Mucosa of descending colon (tissue), 3 donors: ENCODE results near the gene TMEM123. TPM values are rescaled to one million over a fixed set of nuclear protein-coding genes. Genes with fewer than 3 reads are reported as not detected.

Source experiments
- ATAC-seq: fragments of 200-7000 bp; cut with Tn5 transposase; one replicate; pipeline ENCODE4 v1.9.1; 2020; ENCODE audit warnings: mild to moderate bottlenecking, moderate library complexity
- DNase-seq, 3 donors: peaks; one replicate each; pipeline ENCODE4 v3.0.0-alpha.2; 2020
- H3K36me3 ChIP-seq: fragments of 200-600 bp; one replicate; pipeline ENCODE4 v1.8.0; 2021; ENCODE audit warnings: low read depth, mild to moderate bottlenecking
- H3K4me1 ChIP-seq: fragments of 200-600 bp; one replicate; pipeline ENCODE4 v1.8.0; 2021; ENCODE audit warnings: low read depth, mild to moderate bottlenecking
- H3K4me3 ChIP-seq: fragments of 200-600 bp; one replicate; pipeline ENCODE4 v1.8.0; 2021; ENCODE audit warnings: mild to moderate bottlenecking
- H3K9me3 ChIP-seq: fragments of 200-600 bp; one replicate; pipeline ENCODE4 v1.8.0; 2021; ENCODE audit warnings: mild to moderate bottlenecking
- CTCF ChIP-seq: fragments of 200-600 bp; IDR thresholded peaks from one replicate; pipeline ENCODE4 v1.8.0; 2022; ENCODE audit warnings: antibody characterized with exemption, mild to moderate bottlenecking
- intact Hi-C, 2 donors: fragments of 100-400 bp; cut with DNase I in 1 of 2; cut with micrococcal nuclease in 1 of 2; formaldehyde crosslinking; loops; one replicate each; pipeline versions ENCODE4 v1.11.0 to v1.11.1; 2022; cut with DNase I, micrococcal nuclease
- total RNA-seq, 3 donors: library from RNA; stranded (reverse); fragmentation: NEBNext Ultra II Directional in 2 of 3; extraction: Animal tissue kit (Norgen Biotek cat#: 25700) in 2 of 3; gene quantifications; one replicate each; pipeline versions ENCODE4 v1.2.1 to v1.2.4, GENCODE V29; 2021 to 2023
- donor health status: DM: no; HTN: no; CAD: no; lungs with moderate emphysema.
- donor health status: DM: no; HTN: no; CAD: no.
- donor health status: DM: no; HTN: yes; CAD: no.

Gene TMEM123
- total RNA-seq, 3 donors from 2014 or later, result 153 to 205 (median 157) TPM

GRCh38 chr11:102465696-102466095 is 13.1 kb upstream of the TMEM123 start:
- TF ChIP-seq CTCF, result no peak
- no peaks in the 10 kb centered on the region for H3K36me3 ChIP-seq
- no peak overlapping the region for H3K4me3 ChIP-seq
- ATAC-seq, result no peak
- DNase-seq, result no peak
- H3K4me1 ChIP-seq, result peaks cover 21% of the 10 kb centered on the region
- intact Hi-C loops, result no loop called here
- H3K9me3 ChIP-seq, result no peaks in the 10 kb centered on the region

- Histone ChIP-seq H3K36me3 (no peaks in the 10 kb centered on the region), H3K4me3 (no peak overlapping the region), H3K9me3 (no peaks in the 10 kb centered on the region), H3K4me1 (peaks cover 21% of the 10 kb centered on the region)
- ATAC-seq (no peak), DNase-seq (no peak)
- intact Hi-C loops, result no loop called here
- no peak for TF ChIP-seq CTCF
Measured at GRCh38 chr11:102464859-102465500, 12.4 kb upstream of the TMEM123 start.

GRCh38 chr11:102464037-102464436 is 11.5 kb upstream of the TMEM123 start:
- intact Hi-C loops, result no loop called here
- ATAC-seq (no peak), DNase-seq (no peak)
- H3K9me3 ChIP-seq, result no peaks in the 10 kb centered on the region
- H3K4me1 ChIP-seq, result peaks cover 21% of the 10 kb centered on the region
- H3K36me3 ChIP-seq, result no peaks in the 10 kb centered on the region
- TF ChIP-seq CTCF, result no peak
- no peak overlapping the region for H3K4me3 ChIP-seq

- no peak for DNase-seq
- no peak for ATAC-seq
- Histone ChIP-seq H3K4me3 (no peak overlapping the region), H3K4me1 (peaks cover 7% of the 10 kb centered on the region), H3K36me3 (no peaks in the 10 kb centered on the region), H3K9me3 (no peaks in the 10 kb centered on the region)
- intact Hi-C loops, result no loop called here
- TF ChIP-seq CTCF, result no peak
Measured at GRCh38 chr11:102462610-102463009, 10.0 kb upstream of the TMEM123 start.

GRCh38 chr11:102459393-102459792 is 6.8 kb upstream of the TMEM123 start:
- TF ChIP-seq CTCF, result no peak
- ATAC-seq, result no peak
- Histone ChIP-seq H3K36me3 (no peaks in the 10 kb centered on the region), H3K4me3 (no peak overlapping the region), H3K4me1 (peaks cover 8% of the 10 kb centered on the region), H3K9me3 (no peaks in the 10 kb centered on the region)
- intact Hi-C loops, result no loop called here
- no peak for DNase-seq

DNA sequence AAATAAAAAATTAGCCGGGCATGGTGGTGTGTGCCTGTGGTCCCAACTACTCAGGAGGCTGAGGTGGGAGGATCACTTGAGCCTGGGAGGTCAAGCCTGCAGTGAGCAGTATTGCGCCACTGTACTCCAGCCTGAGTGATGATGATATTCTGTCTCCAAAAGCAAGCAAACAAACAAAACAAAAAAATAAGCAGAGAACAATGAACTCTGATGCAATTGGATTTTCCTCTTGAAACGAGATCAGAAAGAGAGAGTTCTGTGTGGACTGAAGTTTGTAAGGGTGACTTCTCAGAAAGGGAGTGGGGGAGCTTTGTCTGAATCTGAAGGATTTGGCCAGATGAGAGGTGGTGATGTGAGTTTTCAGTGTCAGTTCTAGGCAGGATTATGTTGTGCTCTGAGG is 6.0 kb upstream of the TMEM123 start:
- no peak overlapping the region for H3K4me3 ChIP-seq
- intact Hi-C loops, result no loop called here
- DNase-seq (no peak), ATAC-seq (no peak)
- no peak for TF ChIP-seq CTCF
- peaks cover 8% of the 10 kb centered on the region for H3K4me1 ChIP-seq
- no peaks in the 10 kb centered on the region for H3K9me3 ChIP-seq
- H3K36me3 ChIP-seq, result no peaks in the 10 kb centered on the region
